ENCODE measurements around the gene ADSS1.

The ADSS1 gene

DNA sequence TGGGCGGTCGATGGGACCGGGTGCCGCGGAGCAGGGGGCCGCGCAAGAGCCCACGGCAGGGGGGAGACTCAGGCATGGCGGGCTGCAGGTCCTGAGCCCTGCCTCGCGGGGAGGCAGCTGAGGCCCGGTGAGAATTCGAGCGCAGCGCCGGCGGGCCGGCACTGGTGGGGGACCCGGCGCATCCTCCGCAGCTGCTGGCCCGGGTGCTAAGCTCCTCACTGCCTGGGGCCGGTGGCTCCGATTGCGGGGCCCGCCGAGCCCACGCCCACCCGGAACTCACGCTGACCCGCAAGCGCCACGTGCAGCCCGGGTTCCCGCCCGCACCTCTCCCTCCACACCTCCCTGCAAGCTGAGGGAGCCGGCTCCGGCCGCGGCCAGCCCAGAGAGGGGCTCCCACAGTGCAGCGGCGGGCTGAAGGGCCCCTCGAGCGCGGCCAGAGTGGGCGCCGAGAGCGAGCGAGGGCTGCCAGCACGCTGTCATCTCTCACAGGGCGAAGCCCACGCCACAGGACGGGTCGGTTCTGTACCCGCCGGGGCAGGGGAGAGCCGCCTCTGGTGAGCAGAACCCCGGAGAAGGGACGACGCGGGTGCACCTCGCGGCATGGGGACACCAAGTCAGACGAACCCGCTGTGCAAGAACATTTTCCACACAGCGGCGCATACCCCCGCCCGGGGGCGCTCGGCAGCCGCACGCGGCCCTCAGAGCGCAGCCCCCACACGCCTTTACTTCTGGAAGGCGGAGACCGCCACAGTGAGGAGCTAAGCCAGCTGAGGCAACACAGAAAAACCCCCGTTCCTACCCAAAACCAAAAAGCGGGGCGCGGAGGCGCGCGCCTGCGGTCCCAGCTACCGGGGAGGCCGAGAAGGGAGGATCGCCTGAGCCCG is 27.8 kb downstream of the ADSS1 start:
- no peak for DNase-seq

DNA sequence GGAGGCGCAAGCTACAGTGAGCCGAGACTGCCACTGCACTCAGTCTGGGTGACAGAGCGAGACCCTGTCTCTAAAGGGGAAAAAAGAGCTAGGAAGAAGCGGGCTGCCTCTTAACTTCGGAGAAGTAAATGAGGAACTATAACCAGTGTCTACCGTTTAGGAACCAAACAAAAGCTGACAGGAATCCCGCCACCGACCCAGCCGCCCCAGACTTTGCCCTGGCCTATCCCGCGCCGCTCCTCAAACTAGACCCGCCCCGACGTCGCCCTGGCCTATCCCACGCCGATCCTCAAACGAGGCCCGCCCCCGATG is 28.4 kb downstream of the ADSS1 start:
- no peak for DNase-seq

DNA sequence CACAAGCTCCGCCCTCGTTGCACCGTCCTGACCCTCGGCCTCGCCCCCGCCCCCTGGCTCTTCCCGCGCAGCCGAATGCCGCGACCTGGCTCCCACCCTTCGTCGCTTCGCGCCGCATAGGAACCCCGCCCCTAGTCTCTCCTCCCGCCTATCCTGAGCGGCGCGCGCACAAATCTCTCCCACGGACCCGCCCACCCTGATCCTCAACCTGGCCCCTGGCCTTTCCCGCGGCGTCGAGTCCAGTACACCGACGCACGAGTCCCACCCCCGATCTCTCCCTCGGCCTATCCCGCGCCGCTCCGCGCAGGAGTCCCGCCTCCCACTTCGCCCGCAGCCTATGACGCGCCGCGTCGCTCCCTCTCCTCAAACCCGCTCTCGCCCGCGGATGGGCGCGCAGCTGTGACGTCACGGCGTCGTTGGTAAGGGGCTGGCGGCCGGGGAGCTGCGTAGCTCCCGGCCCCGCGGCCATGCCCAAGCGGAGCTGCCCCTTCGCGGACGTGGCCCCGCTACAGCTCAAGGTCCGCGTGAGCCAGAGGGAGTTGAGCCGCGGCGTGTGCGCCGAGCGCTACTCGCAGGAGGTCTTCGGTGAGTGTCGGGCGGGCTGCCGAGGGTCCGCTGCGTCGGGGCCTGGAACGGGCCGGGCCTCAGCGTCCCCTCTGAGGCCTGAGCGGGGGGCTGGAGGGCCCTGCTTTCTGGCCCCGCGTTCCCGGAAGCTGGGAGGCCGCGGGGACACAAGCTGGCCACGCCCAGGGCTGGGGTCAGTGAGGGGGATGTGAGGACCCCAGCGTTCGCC is 28.9 kb downstream of the ADSS1 start, which contains the start of gene SIVA1:
Gene SIVA1 (plus strand): TSS at position 413 of the 793 bp plus-strand sequence. CDS start 55 bp downstream, at position 468.
- peak; percentile 99 for DNase-seq

DNA sequence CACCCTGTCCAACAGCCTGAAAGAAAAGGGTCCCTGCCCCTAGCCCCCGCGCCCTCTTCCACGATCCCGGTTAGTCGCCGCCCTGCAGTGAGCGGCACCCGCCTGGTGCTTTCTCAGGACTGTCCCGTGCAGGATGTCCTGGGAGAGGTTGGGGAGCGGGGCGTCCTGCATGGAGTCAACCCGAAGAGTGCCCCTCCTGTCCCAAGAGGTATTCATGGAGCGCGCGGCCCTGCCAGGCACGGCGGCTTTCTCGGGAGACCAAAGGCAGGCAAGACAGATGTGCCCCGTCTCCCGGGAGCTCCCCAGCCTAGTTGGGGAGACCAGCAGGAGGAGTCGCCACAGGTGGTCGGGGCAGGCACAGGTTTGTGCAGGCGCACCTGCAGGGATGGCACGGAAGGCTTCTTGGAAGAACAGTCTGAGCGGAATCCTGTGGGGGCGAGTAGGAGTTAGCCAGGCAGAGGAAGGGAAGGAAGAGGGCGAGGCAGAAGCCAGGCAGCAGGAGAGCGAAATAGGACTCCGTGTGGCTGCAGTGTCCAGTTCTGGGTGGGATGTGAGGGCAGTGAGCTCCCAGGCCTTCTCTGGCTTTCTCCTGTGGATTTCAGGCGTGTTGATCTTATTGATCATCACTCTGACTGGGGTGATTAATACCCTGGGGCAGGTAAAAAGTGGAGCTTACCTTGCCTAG is 29.6 kb downstream of the ADSS1 start:
- no peak for DNase-seq

DNA sequence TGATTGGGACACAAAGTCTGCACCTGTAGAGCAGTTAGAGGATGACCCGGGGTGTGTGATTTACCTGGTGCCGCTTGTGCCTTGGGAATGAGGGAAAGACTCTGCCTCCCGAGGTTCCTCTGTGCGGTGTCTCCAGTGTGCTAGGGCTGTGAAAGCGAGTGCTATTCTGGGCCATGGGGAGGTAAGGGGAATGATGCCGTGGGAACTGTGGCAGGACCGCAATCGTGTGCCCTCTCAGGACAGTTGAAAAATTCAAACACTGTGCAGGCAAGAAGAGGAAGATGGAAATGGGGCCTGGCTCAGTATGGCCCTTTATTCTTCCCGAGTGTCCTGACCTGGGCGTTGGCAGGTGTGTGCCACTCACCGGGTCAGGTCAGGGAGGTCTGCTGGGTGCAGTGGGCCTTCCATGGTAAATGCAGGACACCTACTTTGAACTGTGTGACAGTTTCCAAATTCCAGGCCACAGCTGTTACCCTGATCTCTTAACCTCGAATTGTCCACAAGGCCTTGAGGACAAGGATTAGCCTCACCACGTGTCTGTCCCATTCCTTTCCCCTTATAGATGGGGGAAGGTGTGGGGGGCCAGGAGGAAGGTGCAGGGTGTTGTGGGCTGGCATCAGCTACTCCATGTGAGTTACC is 30.3 kb downstream of the ADSS1 start:
- DNase-seq, result no peak

DNA sequence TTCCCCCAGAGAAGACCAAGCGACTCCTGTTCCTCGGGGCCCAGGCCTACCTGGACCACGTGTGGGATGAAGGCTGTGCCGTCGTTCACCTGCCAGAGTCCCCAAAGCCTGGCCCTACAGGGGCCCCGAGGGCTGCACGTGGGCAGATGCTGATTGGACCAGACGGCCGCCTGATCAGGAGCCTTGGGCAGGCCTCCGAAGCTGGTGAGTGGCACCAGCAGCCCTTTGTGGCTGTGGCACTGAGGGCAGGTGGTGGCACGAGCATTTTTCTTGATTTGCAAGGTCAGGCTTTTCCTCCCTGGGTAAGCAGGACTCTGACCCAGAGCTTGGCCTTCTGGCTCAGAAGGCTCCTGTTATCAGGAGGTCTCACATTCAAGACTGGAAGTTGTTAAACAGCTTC is 31.6 kb downstream of the ADSS1 start:
- DNase-seq, result no peak

DNA sequence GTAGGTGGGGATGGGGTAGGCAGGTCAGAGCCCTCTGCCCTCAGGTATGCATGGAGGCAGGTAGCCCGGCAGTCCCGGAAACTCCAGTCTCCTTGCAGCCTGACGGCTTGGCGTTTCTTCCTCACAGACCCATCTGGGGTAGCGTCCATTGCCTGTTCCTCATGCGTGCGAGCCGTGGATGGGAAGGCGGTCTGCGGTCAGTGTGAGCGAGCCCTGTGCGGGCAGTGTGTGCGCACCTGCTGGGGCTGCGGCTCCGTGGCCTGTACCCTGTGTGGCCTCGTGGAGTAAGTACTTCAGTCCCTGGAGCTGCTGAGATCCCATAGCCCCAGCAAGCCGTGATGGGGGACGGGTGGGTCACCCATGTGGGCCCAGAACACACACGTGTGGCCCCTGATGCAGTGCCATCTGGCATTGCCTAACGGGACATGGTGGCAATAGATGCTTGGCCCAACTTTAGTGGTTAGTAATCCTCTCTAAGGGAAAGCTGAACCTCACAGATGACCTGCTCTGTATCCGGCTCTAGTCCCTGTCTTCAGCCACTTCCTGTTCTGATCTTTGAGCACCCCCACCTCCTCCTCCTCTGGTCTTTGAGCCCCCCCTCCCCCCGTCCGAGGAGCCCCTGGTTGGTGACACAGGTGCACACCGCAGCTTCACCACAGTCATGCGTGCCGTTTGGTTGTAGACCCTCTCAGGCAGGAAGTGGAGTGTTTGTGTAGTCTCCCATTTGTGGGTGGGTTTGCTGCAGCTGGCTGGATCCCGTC is 32.6 kb downstream of the ADSS1 start:
- no peak for DNase-seq

DNA sequence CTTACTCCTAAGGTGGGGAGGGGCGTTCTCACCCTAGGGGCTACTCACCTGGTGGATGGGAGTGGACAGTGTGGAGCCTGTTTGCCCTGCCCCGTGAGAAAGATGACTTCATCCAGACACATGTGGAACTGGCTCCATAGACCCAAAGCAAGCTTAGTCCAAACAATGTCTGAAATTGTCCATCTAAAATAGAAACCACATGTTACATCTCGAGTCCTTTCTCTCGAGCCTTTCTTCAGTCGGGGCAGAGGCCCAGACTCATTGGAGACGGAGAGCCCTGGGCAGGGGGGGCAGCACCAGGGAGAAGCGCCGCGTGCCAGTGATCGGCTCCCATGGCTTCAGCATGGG is 33.2 kb downstream of the ADSS1 start:
- DNase-seq, result no peak

DNA sequence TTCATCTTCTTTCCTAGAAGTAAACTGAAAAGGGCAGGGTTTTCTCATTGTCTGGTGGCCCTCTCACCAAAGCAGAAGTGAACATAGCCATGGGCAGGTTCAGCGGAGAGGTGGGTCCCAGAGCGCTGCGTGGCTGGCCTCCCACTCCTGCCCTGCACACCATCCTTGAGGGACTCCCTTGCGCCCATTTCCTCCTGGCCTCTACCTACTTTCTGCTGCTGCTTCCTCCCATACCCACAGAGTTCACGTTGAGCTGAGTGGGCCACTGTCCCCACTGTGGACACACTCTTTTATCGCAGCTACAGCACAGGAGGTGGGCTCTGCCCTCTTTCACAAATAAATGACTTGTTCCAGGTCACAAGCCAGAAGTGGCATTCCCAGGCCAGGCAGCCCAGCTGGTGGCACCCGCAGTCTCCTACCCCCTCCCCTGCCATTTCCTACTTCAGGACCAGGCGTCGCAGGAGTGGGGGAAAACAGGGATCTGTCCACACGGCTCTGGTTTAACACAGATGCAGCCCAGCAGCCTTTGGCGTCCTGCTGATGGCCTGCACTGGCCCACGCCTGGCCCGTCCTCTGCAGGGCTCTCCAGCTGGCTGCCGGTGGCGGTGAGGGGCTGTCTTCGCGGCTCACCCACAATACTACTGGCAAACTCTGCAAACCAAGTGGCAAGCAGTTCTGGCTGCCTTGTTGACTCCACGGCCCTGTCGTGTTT is 33.8 kb downstream of the ADSS1 start:
- no peak for DNase-seq

DNA sequence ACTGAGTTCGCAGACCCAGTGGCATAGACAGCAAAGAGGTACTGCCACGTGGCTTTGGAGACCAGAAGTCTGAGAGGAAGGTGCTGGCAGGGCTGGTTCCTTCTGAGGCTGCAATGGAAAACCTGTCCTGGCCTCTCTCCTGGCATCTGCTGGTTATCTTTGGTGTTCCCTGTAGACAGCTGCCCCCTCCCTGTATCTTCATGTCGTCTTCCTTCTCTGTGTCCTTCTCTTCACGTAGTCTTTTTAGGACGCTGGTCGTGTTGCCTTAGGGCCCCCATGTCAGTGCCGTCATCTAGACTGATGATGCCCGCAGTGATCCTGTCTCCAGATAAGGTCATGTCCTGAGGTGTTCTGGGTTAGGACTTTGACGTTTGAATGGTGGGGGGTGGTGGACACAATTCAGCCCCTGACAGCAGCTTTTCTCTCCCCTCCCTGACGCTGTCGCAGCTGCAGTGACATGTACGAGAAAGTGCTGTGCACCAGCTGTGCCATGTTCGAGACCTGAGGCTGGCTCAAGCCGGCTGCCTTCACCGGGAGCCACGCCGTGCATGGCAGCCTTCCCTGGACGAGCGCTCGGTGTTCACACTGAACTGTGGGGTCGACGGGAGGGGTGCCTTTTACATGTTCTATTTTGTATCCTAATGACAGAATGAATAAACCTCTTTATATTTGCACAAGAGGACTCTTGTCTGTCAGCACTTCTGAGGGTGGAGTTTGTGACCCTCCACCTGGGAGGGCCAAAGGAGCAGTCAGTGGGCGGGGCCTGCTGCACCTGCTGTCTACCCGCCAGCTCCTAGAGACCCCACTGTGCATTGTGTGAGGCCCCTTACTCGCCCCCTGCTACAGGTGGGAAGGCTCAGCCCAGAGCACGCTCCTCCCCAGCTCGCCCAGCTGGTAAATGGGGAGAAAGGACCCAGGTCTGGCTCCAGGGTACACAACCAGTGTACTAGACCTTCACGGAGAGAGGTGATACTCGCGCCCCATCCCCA is 35.2 kb downstream of the ADSS1 start:
- no peak for DNase-seq

DNA sequence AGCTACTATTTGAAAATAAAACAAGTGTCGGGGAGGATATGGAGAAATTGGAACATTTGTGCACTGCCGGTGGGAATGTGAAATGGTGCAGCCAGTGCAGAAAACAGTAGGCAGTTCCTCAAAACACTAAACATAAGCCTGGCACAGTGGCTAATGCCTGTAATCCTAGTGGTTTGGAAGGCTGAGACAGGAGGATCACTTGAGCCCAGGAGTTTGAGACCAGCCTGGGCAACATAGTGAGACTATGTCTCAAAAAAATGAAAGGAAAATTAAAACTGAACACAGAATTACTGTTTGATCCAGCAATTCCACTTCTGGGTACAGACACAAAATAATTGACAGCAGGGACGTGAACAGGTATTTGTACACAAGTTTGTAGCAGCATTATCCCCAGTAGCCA is 41.5 kb downstream of the ADSS1 start:
- DNase-seq, result no peak

DNA sequence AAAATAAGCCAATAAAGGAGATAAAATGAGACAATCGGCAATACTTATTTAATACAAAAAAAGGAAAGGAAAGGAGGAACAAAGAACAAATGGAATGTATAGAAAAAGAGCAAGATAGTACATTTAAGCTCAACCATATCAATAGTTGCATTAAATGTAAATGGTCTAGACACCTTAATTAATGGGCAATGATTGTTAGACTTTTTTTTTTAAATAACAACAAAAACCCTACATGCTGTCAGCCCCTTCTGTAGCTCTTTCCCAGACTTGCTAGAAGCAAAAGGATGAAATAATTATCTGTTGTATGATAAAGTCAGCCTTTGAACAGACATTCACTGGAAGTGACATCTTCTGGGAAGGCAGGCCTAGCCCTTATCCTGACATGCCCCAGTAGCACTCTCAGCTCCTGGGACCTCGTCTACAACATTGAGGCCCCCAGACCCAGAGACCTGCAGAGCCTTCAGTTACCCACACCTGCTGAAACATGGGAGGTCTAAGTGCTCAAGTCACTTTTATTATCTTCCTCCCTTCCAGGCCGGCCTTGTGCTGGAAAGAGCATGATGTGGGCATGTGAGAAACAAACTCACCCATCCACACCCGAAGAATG is 42.3 kb downstream of the ADSS1 start:
- DNase-seq, result no peak

DNA sequence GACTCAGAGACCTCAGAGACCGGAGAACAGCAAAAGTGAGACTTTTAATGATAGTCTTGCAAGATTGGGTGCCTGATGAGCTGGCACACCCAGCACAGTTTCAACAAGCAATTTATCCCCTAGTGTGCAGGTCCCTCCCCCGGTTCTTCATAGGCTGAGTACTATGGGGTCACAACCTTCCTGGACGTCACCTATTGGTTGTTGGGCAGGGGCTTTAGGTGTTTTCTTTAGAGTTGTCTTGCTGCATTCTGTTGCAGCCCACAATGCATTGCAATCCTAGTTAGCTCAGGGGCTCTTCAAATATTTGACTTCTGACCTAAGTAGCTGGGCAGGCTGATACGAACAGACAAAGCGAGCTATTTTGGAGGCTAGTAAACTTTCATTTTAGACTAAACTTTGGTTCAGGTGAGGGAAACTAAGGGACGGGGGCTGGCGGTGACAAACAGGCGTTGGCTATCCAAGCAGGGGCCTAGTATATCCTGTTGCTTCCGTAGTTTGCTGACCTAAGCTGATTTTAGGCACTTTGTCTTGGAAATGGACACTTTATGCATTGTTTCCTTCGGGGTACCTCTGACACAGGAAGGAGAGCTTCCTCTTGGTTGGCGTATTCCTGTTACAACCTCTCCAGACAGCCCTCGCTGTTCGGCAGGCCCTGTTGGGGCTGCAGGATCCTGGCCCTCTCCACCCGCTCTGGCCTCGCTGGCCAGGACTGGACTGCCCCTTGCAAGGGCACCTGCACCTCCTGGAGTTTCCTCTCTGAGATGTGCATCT is 43.0 kb downstream of the ADSS1 start:
- no peak for DNase-seq

DNA sequence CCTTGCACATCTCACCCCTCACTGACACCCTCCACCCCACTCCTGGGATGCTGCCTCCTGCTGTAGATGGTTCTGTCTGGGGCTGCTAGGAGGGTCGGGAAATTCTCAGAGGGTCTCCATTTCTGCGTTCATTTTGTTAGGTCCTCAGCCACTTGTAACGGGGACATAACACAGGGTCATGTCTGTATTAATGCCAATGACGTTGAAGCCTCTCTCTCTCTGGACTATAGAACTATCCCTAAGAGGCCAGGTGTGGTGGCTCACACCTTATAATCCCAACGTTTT is 43.5 kb downstream of the ADSS1 start:
- DNase-seq, result no peak

DNA sequence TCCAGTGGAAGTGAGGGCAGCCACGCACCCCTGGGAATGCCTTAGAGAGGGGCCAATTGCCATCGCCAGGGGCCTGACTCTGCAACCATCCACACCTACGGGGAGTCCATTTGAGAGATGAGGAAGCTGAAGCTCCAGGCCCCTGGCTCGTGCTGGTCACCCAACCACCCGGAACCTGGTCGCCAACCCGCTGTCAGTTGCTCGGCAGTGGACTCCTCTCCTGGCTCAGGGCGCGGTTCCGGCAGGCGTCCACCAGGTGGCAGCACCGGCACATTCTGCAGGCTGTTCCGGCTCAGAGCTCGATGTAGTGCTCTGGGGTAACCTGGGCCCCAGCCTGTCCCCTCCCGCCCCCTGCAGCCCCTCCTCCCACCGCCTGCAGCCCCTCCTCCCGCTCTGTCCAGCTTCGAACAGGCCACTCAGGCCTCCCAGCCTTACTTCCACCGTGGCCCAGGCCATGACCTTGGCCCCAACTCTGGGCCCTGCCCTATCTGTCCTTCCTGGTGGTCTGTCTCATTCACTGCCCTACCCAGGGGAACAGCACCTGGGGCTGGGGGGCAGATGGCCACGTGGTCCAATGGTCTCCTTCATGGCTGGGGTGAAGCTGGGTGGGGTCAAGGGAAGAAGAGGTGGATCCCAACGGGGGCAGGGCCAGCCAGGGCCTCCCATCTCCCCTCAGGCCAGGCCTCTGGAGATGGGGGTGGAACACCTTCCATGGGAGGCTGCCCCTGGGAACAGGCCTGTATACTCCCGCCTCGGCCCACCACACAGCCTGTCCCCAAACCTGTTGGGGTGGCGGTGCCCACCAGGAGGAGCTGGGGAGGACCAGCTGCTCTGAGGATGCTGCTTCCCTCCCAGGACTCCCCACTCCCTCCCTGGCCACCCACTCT is 44.7 kb downstream of the ADSS1 start:
- peak; percentile 59 for DNase-seq

DNA sequence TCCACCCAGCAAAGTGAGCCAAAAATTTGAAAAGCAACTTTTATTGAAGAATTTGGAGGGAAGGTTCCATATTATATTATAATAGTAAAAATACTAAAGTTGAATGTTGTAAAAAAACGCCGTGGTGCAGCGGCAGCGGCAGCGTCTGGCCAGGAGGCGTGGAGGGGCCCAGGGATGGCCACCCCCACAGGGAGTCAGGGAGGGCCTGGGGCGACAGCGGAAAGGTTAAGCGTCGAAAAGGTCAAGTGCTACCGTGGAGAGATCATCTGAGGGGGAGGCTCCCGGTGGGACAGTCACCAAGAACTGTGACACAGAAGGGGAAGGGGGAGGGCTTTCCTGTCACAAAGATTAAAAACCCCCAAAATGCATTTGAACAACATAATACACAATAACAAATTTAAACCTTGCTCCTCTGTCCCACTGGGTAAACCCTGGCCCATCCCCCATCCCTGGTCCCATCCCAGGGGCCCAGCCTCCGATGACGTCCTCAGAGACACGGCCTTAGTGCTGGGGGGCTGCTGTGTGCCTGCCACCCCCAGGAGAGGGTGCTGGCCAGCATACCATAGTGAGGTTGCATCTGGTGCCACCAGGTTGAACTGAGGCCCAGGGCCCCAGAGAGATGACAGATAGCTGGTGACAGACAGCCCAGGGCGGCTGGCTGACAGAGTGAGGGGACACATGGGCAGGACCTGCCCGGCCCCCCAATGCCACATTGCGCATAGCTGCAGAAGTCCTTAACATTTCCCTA is 45.5 kb downstream of the ADSS1 start:
- DNase-seq, result no peak

DNA sequence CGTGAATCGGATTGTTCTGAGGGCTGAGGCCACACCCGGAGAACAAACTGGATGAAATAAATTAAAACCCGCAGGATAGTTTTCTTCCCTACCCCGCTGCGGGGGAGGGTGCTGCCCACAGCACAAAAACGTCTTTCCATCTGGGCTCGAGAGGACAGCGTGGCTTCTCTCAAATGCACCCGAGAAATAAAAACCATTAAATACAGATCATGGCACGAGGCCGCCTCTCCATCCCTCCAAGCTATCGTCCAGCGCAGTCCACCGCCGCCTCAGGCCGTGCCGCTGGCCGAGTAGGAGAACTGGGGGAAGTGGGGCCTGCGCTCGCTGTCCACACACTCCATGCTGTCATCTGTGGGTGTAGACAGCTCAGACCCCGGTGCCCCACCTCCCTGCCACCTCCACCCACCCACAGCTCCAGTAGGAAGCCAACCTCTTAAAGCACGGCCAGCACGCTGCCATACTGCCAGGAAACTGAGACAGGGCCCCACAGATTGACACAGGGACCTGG is 46.1 kb downstream of the ADSS1 start:
- DNase-seq, result no peak
